Measurements from ENCODE around the gene ZP3. TPM values are rescaled to one million over a fixed set of nuclear protein-coding genes. Genes with fewer than 3 reads are reported as not detected.

The ZP3 gene
- total and polyA plus RNA-seq, 2 of the 13 experiments (the other 11 are each of a cell fraction or from before 2014, with no cell fraction given) = not detected

DNA sequence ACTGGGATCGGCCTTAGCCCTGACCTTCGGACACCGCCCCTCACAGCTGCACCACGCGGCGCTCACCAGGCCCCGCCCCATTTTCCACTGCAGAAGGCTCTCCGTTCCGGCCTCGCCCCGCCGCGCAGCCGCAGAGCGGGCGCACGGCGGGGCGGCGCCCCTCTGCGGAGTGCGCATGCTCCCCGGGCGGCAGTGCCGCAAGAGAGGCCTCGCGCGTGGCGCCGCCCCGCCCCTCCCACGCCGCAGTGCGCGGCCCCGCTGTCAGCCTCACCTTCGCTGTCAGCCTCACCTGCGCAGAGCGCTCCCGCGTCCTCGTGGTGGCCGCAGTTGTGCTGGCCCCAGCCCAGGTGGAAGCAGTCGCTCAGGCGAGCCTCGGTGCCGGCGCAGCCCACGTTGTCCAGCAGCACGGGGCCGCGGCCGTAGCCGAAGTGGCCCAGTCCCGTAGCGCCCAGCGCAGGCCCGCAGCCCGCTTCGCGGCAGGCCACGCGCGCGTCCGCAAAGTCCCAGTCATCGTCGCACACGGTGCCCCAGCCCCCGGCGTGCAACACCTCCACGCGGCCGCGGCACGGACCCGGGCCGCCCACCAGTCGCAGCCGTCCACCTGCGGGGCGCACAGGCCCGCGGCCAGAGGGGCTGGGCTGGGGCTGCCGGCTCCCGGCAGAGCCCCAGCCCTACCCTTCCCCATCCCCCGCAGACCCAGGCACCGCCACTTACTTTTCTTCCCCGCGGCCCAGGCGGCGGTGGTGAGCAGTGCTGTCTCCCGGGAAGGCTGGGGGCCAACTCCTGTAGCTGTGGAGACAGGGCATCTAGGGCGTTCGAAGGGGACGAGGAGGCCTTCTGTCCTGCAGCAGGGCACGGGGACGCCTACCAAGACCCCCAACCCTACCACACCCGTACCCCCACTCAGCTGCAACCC, 31.4 kb upstream of the ZP3 start (continued):
- peak; percentile 99 for TF ChIP-seq DZIP1 (CRISPR knock-in tag; IDR thresholded peaks at IDR 0.05)
- TF ChIP-seq NR3C1 (CRISPR knock-in tag; IDR thresholded peaks at IDR 0.05) = no peak
- no peak for TF ChIP-seq ATF5 (CRISPR knock-in tag; IDR thresholded peaks at IDR 0.05; ENCODE audit: low read depth)
- TF ChIP-seq, protein P1, sequence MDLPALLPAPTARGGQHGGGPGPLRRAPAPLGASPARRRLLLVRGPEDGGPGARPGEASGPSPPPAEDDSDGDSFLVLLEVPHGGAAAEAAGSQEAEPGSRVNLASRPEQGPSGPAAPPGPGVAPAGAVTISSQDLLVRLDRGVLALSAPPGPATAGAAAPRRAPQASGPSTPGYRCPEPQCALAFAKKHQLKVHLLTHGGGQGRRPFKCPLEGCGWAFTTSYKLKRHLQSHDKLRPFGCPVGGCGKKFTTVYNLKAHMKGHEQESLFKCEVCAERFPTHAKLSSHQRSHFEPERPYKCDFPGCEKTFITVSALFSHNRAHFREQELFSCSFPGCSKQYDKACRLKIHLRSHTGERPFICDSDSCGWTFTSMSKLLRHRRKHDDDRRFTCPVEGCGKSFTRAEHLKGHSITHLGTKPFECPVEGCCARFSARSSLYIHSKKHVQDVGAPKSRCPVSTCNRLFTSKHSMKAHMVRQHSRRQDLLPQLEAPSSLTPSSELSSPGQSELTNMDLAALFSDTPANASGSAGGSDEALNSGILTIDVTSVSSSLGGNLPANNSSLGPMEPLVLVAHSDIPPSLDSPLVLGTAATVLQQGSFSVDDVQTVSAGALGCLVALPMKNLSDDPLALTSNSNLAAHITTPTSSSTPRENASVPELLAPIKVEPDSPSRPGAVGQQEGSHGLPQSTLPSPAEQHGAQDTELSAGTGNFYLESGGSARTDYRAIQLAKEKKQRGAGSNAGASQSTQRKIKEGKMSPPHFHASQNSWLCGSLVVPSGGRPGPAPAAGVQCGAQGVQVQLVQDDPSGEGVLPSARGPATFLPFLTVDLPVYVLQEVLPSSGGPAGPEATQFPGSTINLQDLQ (CRISPR knock-in tag; IDR thresholded peaks at IDR 0.05) = no peak
- TF ChIP-seq CBX5 (CRISPR knock-in tag; IDR thresholded peaks at IDR 0.05; ENCODE audit: borderline replicate concordance) = no peak; the same call in 1 of the 2 replicates
- TF ChIP-seq ZNF124 (CRISPR knock-in tag; IDR thresholded peaks at IDR 0.05) = peak; percentile 22; the same call in 1 of the 2 replicates
- TF ChIP-seq NFYC (CRISPR knock-in tag; IDR thresholded peaks at IDR 0.05) = 0 out of 2 replicates have a peak, but pooled peaks have one; percentile 15
- peak; percentile 96; the same call in 1 of the 2 replicates for TF ChIP-seq ZSCAN21 (CRISPR knock-in tag; IDR thresholded peaks at IDR 0.05; ENCODE audit: borderline replicate concordance)
- no peak for TF ChIP-seq ZFP36 (IDR thresholded peaks at IDR 0.05; ENCODE audit: borderline replicate concordance, low read depth, low read length, partially characterized antibody)
- no peak for TF ChIP-seq RELA (CRISPR knock-in tag; IDR thresholded peaks at IDR 0.05)
- peak; percentile 94; the same call in 1 of the 2 replicates for TF ChIP-seq ZNF446 (CRISPR knock-in tag; IDR thresholded peaks at IDR 0.05)
- TF ChIP-seq HES4 (CRISPR knock-in tag; IDR thresholded peaks at IDR 0.05; ENCODE audit: borderline replicate concordance) = peak; percentile 98
- TF ChIP-seq ZNF616 (CRISPR knock-in tag; IDR thresholded peaks at IDR 0.05; ENCODE audit: low read depth) = peak; percentile 97
- TF ChIP-seq GTF3A (CRISPR knock-in tag; conservative IDR thresholded peaks at IDR 0.05) = no peak
- no peak for TF ChIP-seq HCFC1 (IDR thresholded peaks at IDR 0.05; ENCODE audit: low read depth, low read length)
- TF ChIP-seq ZNF598 (CRISPR knock-in tag; IDR thresholded peaks at IDR 0.05; ENCODE audit: borderline replicate concordance) = peak; percentile 34; the same call in 1 of the 2 replicates
- TF ChIP-seq, protein P2, sequence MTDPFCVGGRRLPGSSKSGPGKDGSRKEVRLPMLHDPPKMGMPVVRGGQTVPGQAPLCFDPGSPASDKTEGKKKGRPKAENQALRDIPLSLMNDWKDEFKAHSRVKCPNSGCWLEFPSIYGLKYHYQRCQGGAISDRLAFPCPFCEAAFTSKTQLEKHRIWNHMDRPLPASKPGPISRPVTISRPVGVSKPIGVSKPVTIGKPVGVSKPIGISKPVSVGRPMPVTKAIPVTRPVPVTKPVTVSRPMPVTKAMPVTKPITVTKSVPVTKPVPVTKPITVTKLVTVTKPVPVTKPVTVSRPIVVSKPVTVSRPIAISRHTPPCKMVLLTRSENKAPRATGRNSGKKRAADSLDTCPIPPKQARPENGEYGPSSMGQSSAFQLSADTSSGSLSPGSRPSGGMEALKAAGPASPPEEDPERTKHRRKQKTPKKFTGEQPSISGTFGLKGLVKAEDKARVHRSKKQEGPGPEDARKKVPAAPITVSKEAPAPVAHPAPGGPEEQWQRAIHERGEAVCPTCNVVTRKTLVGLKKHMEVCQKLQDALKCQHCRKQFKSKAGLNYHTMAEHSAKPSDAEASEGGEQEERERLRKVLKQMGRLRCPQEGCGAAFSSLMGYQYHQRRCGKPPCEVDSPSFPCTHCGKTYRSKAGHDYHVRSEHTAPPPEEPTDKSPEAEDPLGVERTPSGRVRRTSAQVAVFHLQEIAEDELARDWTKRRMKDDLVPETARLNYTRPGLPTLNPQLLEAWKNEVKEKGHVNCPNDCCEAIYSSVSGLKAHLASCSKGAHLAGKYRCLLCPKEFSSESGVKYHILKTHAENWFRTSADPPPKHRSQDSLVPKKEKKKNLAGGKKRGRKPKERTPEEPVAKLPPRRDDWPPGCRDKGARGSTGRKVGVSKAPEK (CRISPR knock-in tag; IDR thresholded peaks at IDR 0.05; ENCODE audit: borderline replicate concordance) = no peak
- TF ChIP-seq FOXA3 (CRISPR knock-in tag; IDR thresholded peaks at IDR 0.05) = peak; percentile 21
- TF ChIP-seq RXRB (CRISPR knock-in tag; IDR thresholded peaks at IDR 0.05; ENCODE audit: borderline replicate concordance) = no peak
- TF ChIP-seq BRCA1 (CRISPR knock-in tag; IDR thresholded peaks at IDR 0.05) = peak; percentile 66; the same call in 1 of the 2 replicates
